ENCODE data around the gene ZSCAN18.
A peak's percentile ranks its signal among the peaks of the same experiment; 100 is the strongest.
"Not testable (repeated sequence)": the region's sequence is repeated elsewhere in the genome, so short reads cannot be mapped to it uniquely, and the experiment has no call there.

ZSCAN18 gene

GRCh38 chr19:58097781-58098681, at the start of gene ZSCAN18:
ZSCAN18 (minus strand) TSS chr19:58098231; CDS start chr19:58090267, 7,964 bp downstream.
- DNase-seq: peak; percentile 60

- not testable (repeated sequence) for DNase-seq
Observed at GRCh38 chr19:58147475-58147874, 49.4 kb upstream of the ZSCAN18 start.

GRCh38 chr19:58145849-58146248, 47.8 kb upstream of the ZSCAN18 start:
- no peak for DNase-seq

DNA sequence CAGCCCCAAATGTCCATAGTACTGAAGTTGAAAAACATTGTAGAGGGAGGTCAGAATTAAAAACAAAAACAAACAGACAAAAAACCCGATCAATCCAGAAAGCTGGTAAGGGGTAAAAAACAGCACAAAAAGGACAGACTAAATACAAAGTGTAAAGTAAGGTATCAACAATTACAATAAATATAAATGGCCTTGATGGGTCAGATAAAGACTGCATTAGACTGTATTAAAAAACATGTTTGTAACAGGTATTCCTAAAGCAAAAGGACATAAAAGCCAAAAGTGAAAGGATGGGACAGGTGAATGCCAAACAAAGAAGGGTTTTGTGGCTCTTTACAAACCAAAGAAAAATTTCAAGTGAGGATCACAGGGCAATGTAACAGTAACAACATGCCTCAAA, 36.2 kb upstream of the ZSCAN18 start:
- no peak for DNase-seq

DNA sequence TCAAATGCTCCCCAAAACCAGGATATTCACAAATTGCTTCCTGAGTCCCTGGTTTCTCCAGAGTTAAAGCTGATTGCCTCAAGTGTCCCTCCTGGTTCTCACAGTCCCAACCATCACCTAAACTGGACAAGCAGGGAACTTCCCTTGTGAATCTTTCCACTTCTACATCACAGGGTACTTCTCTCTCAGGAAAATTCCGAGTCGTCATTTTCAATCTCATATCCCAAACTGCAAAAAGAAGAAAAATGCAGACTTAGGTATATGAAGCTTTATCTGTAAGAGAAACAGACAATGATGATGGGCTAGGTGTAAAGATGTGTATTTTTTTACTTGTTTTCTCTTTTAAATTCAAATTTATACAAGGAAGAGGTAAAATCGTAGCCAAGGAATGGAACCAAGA, 31.3 kb upstream of the ZSCAN18 start:
- DNase-seq: no peak

- no peak for DNase-seq
Observed at GRCh38 chr19:58128041-58128685, 30.1 kb upstream of the ZSCAN18 start.

- no peak for DNase-seq
Observed at GRCh38 chr19:58123354-58123753, 25.3 kb upstream of the ZSCAN18 start.

- DNase-seq: no peak
Observed at GRCh38 chr19:58118979-58119733, 21.1 kb upstream of the ZSCAN18 start.

GRCh38 chr19:58117841-58118575, 20.0 kb upstream of the ZSCAN18 start:
- no peak for DNase-seq

- DNase-seq: no peak
Observed at GRCh38 chr19:58108546-58108817, 10.5 kb upstream of the ZSCAN18 start.

DNA sequence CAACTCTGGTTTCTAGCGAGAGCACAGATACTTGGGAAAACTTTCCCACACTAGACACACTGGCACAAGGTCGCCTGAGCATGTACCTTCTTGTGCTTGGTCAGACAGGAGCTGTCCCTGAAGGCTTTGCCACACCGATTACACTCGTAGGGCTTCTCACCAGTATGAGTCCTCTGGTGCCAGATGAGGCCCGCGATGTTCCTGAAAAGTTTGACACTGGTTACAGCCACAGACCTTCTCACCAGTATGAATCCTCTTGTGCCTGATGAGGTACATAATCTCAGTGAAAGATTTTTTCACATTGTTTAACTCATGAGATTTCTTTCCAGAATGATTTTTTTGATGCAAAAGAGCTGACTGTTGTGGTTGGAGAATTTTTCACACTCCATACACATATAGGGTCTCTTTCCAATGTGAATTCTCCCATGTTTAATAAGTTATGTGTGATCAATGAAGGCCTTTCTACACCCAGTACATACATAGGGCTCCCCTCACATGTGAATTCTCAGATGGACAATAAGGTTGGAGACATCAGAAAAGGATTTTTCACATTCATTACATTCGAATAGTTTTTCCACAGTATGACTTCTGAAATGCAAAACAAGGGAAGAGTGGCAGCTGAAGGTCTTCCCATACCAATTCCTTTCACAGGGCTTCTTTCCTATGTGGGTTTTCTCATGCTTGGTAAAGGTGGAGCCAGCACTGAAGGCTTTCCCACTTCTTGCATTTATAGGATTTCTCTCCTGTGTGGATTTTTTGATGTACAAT, 9.9 kb upstream of the ZSCAN18 start:
- no peak for DNase-seq

GRCh38 chr19:58098682-58098998, 609 bp upstream of the ZSCAN18 start:
- no peak for DNase-seq

- DNase-seq: no peak
Observed at GRCh38 chr19:58097349-58097748, 682 bp downstream of the ZSCAN18 start.

DNA sequence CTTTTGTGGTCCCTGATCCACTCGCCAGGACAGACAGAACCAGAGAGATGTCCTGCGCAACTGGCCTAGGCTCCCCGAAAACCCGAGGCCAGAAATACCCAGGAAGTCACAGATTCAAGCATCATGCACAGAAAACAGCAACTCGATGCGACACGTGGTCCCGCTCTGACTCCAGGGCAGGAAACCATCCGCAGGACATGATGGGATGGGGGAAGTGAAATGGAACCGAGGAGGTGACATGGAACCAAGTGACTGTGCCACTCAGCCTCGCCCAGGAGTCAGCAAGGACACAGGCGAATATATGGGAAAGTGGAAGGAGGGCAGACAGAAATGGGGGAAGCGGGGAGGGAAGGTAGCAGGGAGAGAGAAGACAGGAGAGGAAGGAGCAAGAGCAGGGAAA, 1.1 kb downstream of the ZSCAN18 start:
- DNase-seq: no peak

GRCh38 chr19:58095328-58095727, 2.7 kb downstream of the ZSCAN18 start:
- DNase-seq: no peak

DNA sequence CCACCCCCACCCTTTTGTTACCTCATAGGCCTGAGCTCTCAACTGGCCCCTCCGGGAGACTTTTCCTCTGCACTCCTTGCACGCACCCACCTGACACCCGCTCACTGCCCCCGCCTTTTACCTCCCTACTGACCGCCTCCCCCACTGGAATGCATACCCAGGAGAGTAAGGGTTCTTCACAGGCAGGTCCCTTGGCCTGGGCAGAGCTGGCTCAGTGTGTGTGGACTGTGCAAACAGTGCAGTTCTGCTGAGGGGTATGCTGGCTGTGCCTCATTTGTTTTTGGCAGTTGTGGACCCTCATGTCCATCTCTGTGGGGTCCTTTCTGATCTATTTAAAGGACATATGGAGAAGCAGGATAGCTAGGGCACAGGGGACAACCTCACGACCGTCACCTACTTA, 5.0 kb downstream of the ZSCAN18 start:
- DNase-seq: no peak

DNA sequence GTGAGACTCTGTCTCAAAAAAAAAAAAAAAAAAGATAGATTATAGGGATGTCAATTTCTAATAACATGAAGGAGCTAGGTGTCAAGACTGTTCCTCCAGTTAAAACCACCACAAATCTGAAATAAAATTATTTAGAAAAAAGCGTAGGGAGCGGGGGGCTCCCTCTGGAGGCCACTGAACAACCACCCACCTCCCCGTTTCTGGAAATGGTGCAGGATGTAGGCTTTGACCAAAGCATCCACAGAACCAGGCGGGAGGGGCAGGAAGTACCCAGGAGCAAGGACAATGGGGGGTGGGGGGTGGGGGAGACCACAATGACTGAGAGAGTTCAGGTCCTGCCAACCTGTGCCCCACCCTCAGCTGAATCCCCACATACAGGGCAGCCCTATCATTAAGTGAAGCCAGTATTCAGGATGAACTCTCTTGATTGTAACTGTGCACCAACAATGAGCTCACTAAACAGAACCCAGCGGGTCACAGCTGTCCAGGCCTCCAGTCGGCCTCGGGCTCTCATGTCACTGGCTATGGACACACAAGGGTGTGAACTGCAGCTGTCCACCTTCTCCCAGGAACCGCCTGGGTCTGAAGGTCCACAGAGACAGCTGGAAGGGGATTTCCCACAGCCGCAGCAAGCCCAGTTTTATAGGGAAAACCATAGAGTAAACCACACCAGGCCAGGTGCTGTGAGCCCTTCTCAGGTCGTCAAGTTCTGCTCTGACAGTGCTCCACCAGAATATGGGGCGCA, 6.6 kb downstream of the ZSCAN18 start:
- DNase-seq: no peak

- DNase-seq: no peak
Observed at GRCh38 chr19:58089846-58090245, 8.2 kb downstream of the ZSCAN18 start.

DNA sequence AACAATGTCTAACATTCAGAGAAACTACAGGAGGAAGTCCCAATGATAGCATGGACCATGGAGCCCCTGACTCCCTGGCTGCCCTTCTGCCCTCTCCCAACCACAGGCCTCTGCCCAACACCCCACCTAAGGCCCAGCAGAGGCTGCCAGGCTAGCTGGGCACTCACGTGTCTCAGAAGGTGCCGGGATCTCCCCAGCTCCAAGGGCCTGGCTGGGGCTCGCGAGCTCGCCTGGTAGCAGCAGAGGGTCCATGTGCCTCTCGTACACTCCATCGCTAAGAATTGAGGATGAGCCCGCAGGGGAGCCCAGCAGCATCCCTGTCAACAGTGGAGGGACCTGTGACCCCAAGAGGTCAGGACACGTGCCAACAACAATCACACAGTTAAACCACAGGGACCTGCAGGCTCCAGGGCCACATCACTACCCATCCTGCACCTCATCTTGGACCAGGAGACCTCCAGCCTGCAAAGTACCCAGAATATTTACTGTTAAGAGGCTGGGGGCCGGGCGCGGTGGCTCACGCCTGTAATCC, 9.4 kb downstream of the ZSCAN18 start:
- no peak for DNase-seq

GRCh38 chr19:58086825-58087710, 11.0 kb downstream of the ZSCAN18 start:
- DNase-seq: no peak
